Hepatocyte (in vitro differentiated cells): ENCODE data around the gene GUCD1.
"Not testable (repeated sequence)": the region's sequence is repeated elsewhere in the genome, so short reads cannot be mapped to it uniquely, and the experiment has no call there.

Experiments
- EZH2 ChIP-seq: fragments of 200-600 bp; sonication (generic); IDR thresholded peaks from 2 replicates; pipeline ENCODE4 v1.6.1; 2016; ENCODE audit warnings: antibody characterized with exemption, mild to moderate bottlenecking, borderline replicate concordance
- EZH2phosphoT487 ChIP-seq: fragments of 200-600 bp; sonication (generic); IDR thresholded peaks from one replicate; pipeline ENCODE4 v1.6.1; 2018; ENCODE audit warnings: antibody characterized with exemption, mild to moderate bottlenecking, low read depth, moderate library complexity; ENCODE audit not compliant: unreplicated experiment, severe bottlenecking
- TF ChIP-seq, protein P1 (sequence below): fragments of 200-600 bp; sonication (generic); IDR thresholded peaks from 2 replicates; pipeline ENCODE4 v1.5.1; 2016; ENCODE audit warnings: antibody characterized with exemption, mild to moderate bottlenecking; ENCODE audit not compliant: poor library complexity

DNA sequence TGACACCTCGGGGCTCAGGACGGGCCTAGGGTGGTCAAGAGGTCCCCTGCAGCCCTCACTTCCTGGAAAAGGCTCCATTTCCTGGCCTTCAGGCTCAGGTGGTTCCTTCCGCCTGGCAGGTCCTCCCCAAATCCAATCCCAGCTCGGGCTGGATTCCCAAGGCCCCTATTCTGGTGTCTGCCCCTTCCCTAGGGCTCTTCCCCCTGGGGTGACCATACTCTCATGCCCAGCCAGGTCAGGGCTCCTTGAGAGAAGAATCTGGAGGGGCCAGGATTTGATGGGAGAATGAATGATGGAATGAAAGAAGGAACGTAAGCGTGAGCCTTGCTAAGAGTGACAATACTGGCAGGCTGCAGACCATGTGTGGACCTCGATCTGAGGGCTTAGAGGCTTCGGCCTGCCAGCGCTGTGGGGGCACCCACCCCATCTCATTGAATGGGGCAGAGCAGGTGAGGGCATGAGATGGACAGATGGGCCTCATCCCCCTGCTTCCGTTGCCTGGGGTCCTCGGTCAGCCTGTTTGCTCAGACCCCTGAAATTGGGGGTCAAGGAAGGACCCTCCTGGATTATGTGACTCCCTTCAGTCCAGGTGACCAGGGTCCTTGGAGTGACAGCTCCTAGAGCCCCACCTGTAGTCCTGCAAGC, 47.3 kb upstream of the GUCD1 start:
- TF ChIP-seq EZH2phosphoT487, EZH2: not testable (repeated sequence)
- TF ChIP-seq, protein P1, sequence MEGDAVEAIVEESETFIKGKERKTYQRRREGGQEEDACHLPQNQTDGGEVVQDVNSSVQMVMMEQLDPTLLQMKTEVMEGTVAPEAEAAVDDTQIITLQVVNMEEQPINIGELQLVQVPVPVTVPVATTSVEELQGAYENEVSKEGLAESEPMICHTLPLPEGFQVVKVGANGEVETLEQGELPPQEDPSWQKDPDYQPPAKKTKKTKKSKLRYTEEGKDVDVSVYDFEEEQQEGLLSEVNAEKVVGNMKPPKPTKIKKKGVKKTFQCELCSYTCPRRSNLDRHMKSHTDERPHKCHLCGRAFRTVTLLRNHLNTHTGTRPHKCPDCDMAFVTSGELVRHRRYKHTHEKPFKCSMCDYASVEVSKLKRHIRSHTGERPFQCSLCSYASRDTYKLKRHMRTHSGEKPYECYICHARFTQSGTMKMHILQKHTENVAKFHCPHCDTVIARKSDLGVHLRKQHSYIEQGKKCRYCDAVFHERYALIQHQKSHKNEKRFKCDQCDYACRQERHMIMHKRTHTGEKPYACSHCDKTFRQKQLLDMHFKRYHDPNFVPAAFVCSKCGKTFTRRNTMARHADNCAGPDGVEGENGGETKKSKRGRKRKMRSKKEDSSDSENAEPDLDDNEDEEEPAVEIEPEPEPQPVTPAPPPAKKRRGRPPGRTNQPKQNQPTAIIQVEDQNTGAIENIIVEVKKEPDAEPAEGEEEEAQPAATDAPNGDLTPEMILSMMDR: not testable (repeated sequence)
